ENCODE measurements around the gene SLC17A9.

The SLC17A9 gene

DNA sequence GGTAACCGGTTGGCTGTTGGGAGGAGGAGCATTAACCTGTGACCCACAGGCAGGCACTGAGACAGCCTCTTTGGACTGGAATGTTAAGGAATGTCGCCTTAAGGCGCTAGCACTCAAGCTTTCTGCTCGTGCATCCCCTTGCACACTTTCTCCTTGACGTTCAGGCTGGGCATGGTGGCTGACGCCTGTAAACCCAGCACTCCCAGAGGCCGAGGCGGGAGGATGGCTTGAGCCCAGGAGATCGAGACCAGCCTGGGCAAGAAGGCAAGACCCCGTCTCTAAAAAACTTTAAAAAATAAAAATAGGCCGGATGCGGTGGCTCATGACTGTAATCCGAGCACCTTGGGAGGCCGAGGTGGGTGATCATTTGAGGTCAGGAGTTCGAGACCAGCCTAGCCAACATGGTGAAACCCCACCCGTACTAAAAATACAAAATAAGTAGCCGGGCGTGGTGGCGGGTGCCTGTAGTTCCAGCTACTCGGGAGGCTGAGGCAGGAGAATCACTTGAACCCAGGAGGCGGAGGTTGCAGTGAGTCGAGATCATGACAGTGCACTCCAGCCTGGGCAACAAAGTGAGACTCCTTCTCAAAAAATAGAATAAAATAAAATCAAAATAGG lies 16.4 kb upstream of the SLC17A9 start:
- H3K27ac ChIP-seq = peak overlapping the region; percentile 90
- ChIA-PET POLR2A (ENCODE audit: low non-redundant PET) (no interaction called here), CTCF (interaction anchor here (0.8 to 1.4 kb wide), 2 partner anchors 9 to 36 kb away, joined by 3 to 12 read pairs; no protein-coding TSS in a partner anchor)

DNA sequence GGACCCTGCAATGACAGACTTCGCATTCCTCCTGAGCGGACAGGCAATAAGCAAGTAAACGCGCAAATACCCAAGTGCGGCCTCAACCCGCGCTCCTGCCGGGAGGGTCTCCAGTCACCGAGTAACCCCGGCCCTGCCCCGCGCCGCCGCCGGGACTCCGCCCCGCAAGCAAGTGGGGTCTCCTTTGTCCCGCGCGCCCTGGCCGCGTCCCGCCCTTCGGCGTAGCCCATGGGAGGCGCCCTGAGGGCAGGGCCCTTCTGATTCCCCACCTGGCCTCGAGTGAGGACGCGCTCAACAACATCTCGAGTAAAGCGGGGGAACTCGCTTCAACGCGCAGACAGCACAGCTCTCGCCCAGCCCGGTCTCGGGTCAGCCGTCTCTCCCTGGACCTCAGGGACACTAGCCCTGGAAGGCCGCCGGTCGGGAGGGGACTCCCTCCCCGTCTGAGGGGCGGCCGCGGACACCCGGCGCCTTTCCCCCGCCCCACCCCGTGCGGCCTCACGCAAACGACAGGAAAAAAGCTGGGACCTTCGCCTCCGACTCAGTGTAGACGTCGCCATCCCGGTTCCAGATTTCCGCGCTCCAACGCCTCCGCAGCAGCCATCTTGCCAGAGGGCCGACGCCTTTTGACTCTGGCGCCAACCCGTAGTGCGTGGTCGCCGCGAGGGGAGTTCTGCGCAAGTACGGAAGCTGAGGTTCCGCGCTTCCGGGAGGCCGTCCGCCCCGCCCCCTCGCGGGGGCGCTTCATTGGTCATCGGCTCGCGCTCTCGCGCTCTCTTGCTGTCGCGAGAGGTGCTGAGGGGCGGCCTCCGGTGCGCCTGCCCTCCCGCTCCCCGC lies 15.0 kb upstream of the SLC17A9 start:
- CTCF ChIA-PET = interaction anchor here (0.6 to 1.4 kb wide), 6 partner anchors 11 to 37 kb away, joined by 3 to 12 read pairs (median 3); no protein-coding TSS in a partner anchor

More for the DNA sequence above, 16.4 kb upstream of the SLC17A9 start:
- DNase-seq (ENCODE audit: low spot score) = no peak
- TF ChIP-seq, protein P1, sequence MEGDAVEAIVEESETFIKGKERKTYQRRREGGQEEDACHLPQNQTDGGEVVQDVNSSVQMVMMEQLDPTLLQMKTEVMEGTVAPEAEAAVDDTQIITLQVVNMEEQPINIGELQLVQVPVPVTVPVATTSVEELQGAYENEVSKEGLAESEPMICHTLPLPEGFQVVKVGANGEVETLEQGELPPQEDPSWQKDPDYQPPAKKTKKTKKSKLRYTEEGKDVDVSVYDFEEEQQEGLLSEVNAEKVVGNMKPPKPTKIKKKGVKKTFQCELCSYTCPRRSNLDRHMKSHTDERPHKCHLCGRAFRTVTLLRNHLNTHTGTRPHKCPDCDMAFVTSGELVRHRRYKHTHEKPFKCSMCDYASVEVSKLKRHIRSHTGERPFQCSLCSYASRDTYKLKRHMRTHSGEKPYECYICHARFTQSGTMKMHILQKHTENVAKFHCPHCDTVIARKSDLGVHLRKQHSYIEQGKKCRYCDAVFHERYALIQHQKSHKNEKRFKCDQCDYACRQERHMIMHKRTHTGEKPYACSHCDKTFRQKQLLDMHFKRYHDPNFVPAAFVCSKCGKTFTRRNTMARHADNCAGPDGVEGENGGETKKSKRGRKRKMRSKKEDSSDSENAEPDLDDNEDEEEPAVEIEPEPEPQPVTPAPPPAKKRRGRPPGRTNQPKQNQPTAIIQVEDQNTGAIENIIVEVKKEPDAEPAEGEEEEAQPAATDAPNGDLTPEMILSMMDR (conservative IDR thresholded peaks at IDR 0.05; ENCODE audit: low read depth) = no peak

DNA sequence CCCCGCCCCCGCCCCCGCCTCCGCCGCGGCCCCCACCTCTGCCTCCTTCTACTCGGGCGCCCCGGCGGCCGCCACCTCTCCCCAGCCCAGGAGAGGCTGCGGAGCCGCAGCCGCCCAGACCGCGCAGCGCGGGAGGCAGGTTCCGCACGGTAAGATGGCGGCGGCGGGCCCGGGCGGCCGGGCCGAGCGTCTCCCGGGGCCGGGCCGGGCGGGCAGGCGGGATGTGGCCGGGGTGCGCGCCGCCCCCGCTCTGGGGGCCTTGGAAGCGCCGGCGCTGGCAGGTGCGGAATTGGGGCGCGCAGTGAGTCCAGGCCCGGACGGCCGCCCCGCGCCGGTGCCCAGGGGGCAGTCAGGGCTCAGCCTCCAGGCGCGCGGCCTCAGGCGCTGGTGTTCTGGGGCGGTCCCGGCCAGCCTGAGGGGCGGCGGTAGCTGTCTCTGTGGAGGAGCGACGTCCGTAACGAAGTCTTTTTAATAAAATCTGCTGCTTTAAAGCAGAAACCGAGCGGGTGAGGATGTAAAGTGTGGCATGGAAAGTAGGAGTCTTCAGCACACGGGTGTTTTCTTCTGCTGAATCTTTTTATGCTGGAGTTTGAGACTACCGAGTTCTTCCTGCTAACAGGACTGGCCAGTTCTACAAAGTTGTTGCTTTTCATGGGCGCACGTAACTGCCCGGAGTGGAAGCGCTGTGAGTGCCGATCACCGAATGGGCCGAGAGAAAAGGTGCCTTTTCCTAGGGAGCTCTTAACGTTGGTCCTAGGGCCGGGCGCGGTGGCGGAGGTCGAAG lies 14.2 kb upstream of the SLC17A9 start, which contains the start of gene GID8:
GID8 (plus strand) TSS at position 43 of the 784 bp plus-strand sequence. CDS start 3,356 bp downstream, outside the sequence.
- peak; percentile 72 for DNase-seq (ENCODE audit: low spot score)
- CTCF ChIA-PET = interaction anchor here (0.6 to 1.1 kb wide), 7 partner anchors 10 to 571 kb away, joined by 3 to 6 read pairs (median 3); partner anchors contain the start of gene LAMA5
- TF ChIP-seq, protein P1 (conservative IDR thresholded peaks at IDR 0.05; ENCODE audit: low read depth) = no peak
- peak within 1 kb of the TSS; percentile 90 for H3K27ac ChIP-seq
- POLR2A ChIA-PET (ENCODE audit: low non-redundant PET) = interaction anchor here (0.7 to 1.6 kb wide), 3 partner anchors 11 to 63 kb away, joined by 3 to 5 read pairs (median 4); no protein-coding TSS in a partner anchor

More for the DNA sequence above, 15.0 kb upstream of the SLC17A9 start:
- POLR2A ChIA-PET (ENCODE audit: low non-redundant PET) = interaction anchor here (0.7 to 1.6 kb wide), 5 partner anchors 9 to 62 kb away, joined by 3 to 5 read pairs (median 4); partner anchors contain the start of gene DIDO1
- DNase-seq (ENCODE audit: low spot score) = peak; percentile 99
- H3K27ac ChIP-seq = peak overlapping the region; percentile 90
- TF ChIP-seq, protein P1 (conservative IDR thresholded peaks at IDR 0.05; ENCODE audit: low read depth) = no peak

DNA sequence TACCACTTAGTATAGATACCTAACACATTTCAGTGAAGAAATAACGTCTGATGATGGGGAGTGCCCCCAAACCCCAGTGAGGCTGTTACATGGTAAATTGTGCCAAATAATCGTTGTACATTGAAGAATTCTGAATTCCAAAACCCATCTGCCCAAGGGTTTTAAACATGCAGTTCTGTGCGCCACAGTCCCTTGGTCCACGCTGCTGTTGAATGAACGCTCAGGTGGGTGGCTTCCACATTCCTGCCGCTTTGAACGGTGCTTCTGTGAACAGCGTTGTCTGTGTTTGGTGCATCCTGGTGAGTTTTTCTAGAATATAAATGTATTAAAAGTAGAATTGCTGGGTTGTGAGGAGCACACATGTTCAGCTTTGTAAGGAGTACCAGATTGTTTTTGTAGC lies 11.6 kb upstream of the SLC17A9 start:
- DNase-seq (ENCODE audit: low spot score) = no peak
- POLR2A ChIA-PET (ENCODE audit: low non-redundant PET) = no interaction called here
- TF ChIP-seq, protein P1 (conservative IDR thresholded peaks at IDR 0.05; ENCODE audit: low read depth) = no peak
- CTCF ChIA-PET = no interaction called here
- H3K27ac ChIP-seq = no peak overlapping the region

- ChIA-PET POLR2A (ENCODE audit: low non-redundant PET) (no interaction called here), CTCF (interaction anchor here (0.5 to 0.6 kb wide), 2 partner anchors 41 to 97 kb away, joined by 3 to 4 read pairs; no protein-coding TSS in a partner anchor)
- no peak for DNase-seq (ENCODE audit: low spot score)
- TF ChIP-seq, protein P1 (conservative IDR thresholded peaks at IDR 0.05; ENCODE audit: low read depth) = no peak
- no peak overlapping the region for H3K27ac ChIP-seq
These were observed 10.7 kb upstream of the SLC17A9 start for GRCh38 chr20:62941792-62942191.
